Peyer's patch (tissue), 4 donors: Measurements from ENCODE around the gene ANKRD28.

Experiments
- POLR2A ChIP-seq, 2 donors: fragments of 450-650 bp; IDR thresholded peaks; one replicate each; pipeline ENCODE4 v1.5.1; 2017; ENCODE audit warnings: antibody characterized with exemption in 2 of 2, mild to moderate bottlenecking in 2 of 2, moderate library complexity in 2 of 2
- TF ChIP-seq, protein P1 (sequence below), 6 experiments: fragments of 450-650 bp in 4 of 6; fragments of 200-600 bp in 2 of 6; sonication (generic) in 1 of 6; IDR thresholded peaks; one replicate each; pipeline ENCODE4 v1.5.1; 2017 to 2019; ENCODE audit warnings: antibody characterized with exemption in 6 of 6, mild to moderate bottlenecking in 3 of 6, moderate library complexity in 1 of 6

DNA sequence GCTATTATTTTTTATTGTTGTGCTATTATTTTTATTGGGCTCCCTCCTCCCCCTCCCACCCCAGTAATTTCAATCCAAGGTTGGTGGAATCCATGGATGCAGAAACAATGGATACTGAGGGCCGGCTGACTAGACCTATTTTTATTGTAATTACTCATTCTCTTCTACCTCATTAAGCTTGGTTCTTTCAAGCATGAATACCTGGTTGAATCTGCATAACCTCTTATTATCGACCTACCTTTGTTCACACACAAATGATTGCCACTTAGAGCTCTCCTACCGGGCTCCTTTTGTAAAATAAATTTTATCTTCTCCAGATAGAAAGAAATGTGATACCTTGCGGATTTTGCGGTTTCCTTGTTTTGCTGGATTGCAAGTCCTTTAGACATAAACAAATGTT lies 164.6 kb downstream of the ANKRD28 start:
- TF ChIP-seq, protein P1, sequence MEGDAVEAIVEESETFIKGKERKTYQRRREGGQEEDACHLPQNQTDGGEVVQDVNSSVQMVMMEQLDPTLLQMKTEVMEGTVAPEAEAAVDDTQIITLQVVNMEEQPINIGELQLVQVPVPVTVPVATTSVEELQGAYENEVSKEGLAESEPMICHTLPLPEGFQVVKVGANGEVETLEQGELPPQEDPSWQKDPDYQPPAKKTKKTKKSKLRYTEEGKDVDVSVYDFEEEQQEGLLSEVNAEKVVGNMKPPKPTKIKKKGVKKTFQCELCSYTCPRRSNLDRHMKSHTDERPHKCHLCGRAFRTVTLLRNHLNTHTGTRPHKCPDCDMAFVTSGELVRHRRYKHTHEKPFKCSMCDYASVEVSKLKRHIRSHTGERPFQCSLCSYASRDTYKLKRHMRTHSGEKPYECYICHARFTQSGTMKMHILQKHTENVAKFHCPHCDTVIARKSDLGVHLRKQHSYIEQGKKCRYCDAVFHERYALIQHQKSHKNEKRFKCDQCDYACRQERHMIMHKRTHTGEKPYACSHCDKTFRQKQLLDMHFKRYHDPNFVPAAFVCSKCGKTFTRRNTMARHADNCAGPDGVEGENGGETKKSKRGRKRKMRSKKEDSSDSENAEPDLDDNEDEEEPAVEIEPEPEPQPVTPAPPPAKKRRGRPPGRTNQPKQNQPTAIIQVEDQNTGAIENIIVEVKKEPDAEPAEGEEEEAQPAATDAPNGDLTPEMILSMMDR (IDR thresholded peaks at IDR 0.05), result no peak
- TF ChIP-seq POLR2A (IDR thresholded peaks at IDR 0.05), result no peak
